Loucy (cell line): ENCODE measurements around the gene CYP4V2.

Experiments used
- EZH2phosphoT487 ChIP-seq: fragments of 200-600 bp; IDR thresholded peaks from 2 replicates; pipeline ENCODE4 v1.6.1; 2018; ENCODE audit warnings: antibody characterized with exemption, mild to moderate bottlenecking, moderate library complexity, borderline replicate concordance
- TF ChIP-seq, protein P1 (sequence below): fragments of 200-600 bp; sonication (generic); conservative IDR thresholded peaks from 2 replicates; pipeline ENCODE4 v1.5.1; 2014; ENCODE audit warnings: mild to moderate bottlenecking, antibody characterized with exemption, low read length

DNA sequence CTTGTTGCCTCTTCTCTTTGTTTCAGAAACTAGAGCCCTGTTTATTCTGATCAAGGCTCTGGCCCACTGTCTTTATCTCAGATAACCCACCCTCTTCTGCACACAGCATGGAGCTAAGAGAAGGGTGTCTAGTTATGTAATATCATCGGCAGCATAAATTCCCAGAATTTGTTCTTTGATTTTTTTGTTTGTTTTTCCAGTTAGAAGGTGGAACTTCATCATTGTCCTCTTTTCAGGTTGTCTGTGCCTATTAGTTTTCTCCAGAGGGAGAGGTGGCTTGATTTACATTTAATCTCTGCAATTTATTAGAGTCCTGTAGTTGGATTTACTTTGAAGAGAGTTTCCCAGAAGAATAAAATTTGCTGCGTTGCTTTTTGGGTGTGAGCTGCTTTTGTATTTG lies 59.4 kb downstream of the CYP4V2 start:
- TF ChIP-seq, protein P1, sequence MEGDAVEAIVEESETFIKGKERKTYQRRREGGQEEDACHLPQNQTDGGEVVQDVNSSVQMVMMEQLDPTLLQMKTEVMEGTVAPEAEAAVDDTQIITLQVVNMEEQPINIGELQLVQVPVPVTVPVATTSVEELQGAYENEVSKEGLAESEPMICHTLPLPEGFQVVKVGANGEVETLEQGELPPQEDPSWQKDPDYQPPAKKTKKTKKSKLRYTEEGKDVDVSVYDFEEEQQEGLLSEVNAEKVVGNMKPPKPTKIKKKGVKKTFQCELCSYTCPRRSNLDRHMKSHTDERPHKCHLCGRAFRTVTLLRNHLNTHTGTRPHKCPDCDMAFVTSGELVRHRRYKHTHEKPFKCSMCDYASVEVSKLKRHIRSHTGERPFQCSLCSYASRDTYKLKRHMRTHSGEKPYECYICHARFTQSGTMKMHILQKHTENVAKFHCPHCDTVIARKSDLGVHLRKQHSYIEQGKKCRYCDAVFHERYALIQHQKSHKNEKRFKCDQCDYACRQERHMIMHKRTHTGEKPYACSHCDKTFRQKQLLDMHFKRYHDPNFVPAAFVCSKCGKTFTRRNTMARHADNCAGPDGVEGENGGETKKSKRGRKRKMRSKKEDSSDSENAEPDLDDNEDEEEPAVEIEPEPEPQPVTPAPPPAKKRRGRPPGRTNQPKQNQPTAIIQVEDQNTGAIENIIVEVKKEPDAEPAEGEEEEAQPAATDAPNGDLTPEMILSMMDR: no peak
- no peak for TF ChIP-seq EZH2phosphoT487
